K562 (cell line): Measurements from ENCODE around the gene NXT1. TPM values are rescaled to one million over a fixed set of nuclear protein-coding genes. Genes with fewer than 3 reads are reported as not detected.

Experiments
- CEBPB ChIP-seq: fragments of 450-650 bp; IDR thresholded peaks from 2 replicates; pipeline ENCODE4 v1.6.1; 2016; ENCODE audit warnings: missing genetic modification characterization, missing compliant biosample characterization
- CREB3L1 ChIP-seq: fragments of 450-650 bp; IDR thresholded peaks from 2 replicates; pipeline ENCODE4 v1.6.1; 2014; ENCODE audit warnings: low read depth, mild to moderate bottlenecking, moderate library complexity, borderline replicate concordance
- FOSL1 ChIP-seq: fragments of 200-800 bp; sonication (Bioruptor generic); conservative IDR thresholded peaks from 2 replicates; pipeline ENCODE4 v1.6.1; 2016; ENCODE audit warnings: missing genetic modification characterization, missing compliant biosample characterization
- HNRNPUL1 ChIP-seq: fragments of 200-400 bp; formaldehyde crosslinking; IDR thresholded peaks from 2 replicates; pipeline ENCODE4 v1.6.1; 2017; ENCODE audit warnings: low read length
- IRF1 ChIP-seq: sonication (generic); formaldehyde crosslinking; IDR thresholded peaks from 2 replicates; pipeline ENCODE4 v1.8.0; 2022; ENCODE audit warnings: missing genetic modification reagents, mild to moderate bottlenecking, borderline replicate concordance
- KLF6 ChIP-seq: fragments of 250-450 bp; sonication (Bioruptor Pico); IDR thresholded peaks from 2 replicates; pipeline ENCODE4 v1.4.0; 2020; ENCODE audit warnings: mild to moderate bottlenecking, moderate library complexity, borderline replicate concordance
- NUFIP1 ChIP-seq: fragments of 450-650 bp; IDR thresholded peaks from 2 replicates; pipeline ENCODE4 v1.6.1; 2018; ENCODE audit not compliant: partially characterized antibody
- RFX1 ChIP-seq: fragments of 450-650 bp; IDR thresholded peaks from 2 replicates; pipeline ENCODE4 v1.6.1; 2016; ENCODE audit warnings: mild to moderate bottlenecking, moderate library complexity
- SMARCA4 ChIP-seq: fragments of 450-650 bp; IDR thresholded peaks from 2 replicates; pipeline ENCODE4 v1.6.1; 2016
- SMARCA5 ChIP-seq: fragments of 450-650 bp; IDR thresholded peaks from 2 replicates; pipeline ENCODE4 v1.6.1; 2016
- SP2 ChIP-seq: IDR thresholded peaks from 2 replicates; pipeline ENCODE4 v1.6.1; 2011; ENCODE audit warnings: mild to moderate bottlenecking, low read depth, low read length, moderate library complexity; ENCODE audit not compliant: poor library complexity, severe bottlenecking; ENCODE audit errors: extremely low read depth
- TBP ChIP-seq: optimal IDR thresholded peaks from 2 replicates; pipeline ENCODE3; 2011; ENCODE audit warnings: low read depth, low read length, improper control_type of control experiment
- TCF15 ChIP-seq: fragments of 250-450 bp; sonication (Bioruptor Pico); IDR thresholded peaks from 2 replicates; pipeline ENCODE4 v1.8.0; 2022; ENCODE audit warnings: moderate library complexity, mild to moderate bottlenecking, inconsistent platforms
- ZNF407 ChIP-seq: fragments of 450-650 bp; IDR thresholded peaks from 2 replicates; pipeline ENCODE4 v1.6.1; 2016; ENCODE audit warnings: low read depth
- ZNF518B ChIP-seq: fragments of 250-450 bp; sonication (Bioruptor Pico); IDR thresholded peaks from 2 replicates; pipeline ENCODE4 v1.5.0; 2021; ENCODE audit warnings: mild to moderate bottlenecking, moderate library complexity
- polyA plus RNA-seq, 8 experiments: library from polyadenylated mRNA; depleted of rRNA in 4 of 8; stranded (reverse) in 5 of 8; unstranded in 3 of 8; fragments of >200 nt; fragmentation: Nextera tagmentation in 2 of 8; fragmentation: Illumina TruSeq in 1 of 8; extraction: Ambion mirVana in 2 of 8; extraction: Trizol in 1 of 8; gene quantifications; 2 replicates each; pipeline versions ENCODE4 v1.2.1 to v1.2.3, GENCODE V29; 2011 to 2014; ENCODE audit warnings: inconsistent platforms in 1 of 8, missing spikeins in 1 of 8
- total RNA-seq, 7 experiments: library from RNA; depleted of rRNA in 6 of 7; stranded (reverse); fragments of >200 nt in 6 of 7; fragmentation: Illumina TruSeq in 2 of 7; extraction: Trizol in 2 of 7; gene quantifications; 2 replicates each; pipeline versions ENCODE4 v1.2.1 to v1.2.3, GENCODE V29; 2011 to 2021; ENCODE audit warnings: low replicate concordance in 1 of 7

Gene NXT1
- total and polyA plus RNA-seq, 9 of the 15 experiments (the other 6 are each of a cell fraction or from before 2014, with no cell fraction given) = 7.7 to 50.9 (median 35.6) TPM

- no peak for TF ChIP-seq IRF1 (CRISPR knock-in tag)
- TF ChIP-seq CREB3L1 = no peak
- TF ChIP-seq ZNF518B (CRISPR knock-in tag) = no peak
- TF ChIP-seq SMARCA4 = peak; percentile 31; the same call in 1 of the 2 replicates
- TF ChIP-seq TBP = no peak
- TF ChIP-seq SMARCA5 = no peak
- TF ChIP-seq SP2 = no peak
- TF ChIP-seq ZNF407 = no peak
- TF ChIP-seq RFX1 = no peak
- no peak for TF ChIP-seq HNRNPUL1
- peak; percentile 58; the same call in 1 of the 2 replicates for TF ChIP-seq FOSL1 (tag)
- no peak for TF ChIP-seq TCF15 (CRISPR knock-in tag)
- no peak for TF ChIP-seq KLF6
- no peak for TF ChIP-seq NUFIP1
- TF ChIP-seq CEBPB (tag) = 0 out of 2 replicates have a peak, but pooled peaks have one; percentile 6
Measured at GRCh38 chr20:23366384-23366783, 15.8 kb downstream of the NXT1 start (continued).
